Raji (cell line): ENCODE measurements around the gene MLEC.

Experiments used
- POLR2A ChIP-seq: IDR thresholded peaks from 2 replicates; pipeline ENCODE4 v1.6.1; 2011; ENCODE audit warnings: low read depth, low read length, control low read depth; ENCODE audit not compliant: insufficient read depth

Gene MLEC

DNA sequence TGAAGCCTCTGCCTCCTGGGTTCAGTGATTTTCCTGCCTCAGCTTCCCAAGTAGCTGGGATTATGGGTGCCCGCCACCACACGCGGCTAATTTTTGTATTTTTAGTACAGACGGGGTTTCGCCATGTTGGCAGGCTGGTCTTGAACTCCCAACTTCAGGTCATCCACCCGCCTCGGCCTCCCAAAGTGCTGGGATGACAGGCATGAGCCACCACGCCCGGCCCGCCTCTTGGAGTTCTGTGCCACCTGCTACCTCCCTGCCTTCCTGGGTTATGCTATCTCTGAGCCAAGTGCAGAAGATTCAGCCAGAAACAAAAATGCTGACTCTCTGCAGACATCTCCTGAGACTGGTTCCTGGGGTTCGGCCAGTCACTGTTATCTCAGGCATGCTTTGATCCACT is 33.3 kb upstream of the MLEC start:
- no peak for TF ChIP-seq POLR2A

DNA sequence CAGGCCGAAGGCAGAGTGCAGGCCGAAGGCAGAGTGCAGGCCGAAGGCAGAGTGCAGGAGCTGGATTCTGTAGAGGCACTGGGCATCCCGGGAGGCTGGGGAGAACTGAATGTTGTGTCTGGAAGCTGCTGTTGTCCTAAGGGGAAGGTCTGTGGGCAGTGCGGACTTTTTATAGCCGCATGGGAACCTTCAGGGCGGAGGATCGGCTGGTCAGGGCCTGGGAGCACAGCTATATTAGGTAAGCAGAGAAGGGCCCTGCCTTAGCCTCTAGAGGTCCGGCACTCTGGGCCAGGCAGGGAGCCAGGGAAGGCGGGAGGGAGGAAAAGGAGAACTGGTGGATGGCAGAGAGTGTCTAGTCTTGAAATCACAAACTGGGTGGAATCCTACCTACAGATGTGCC is 32.3 kb upstream of the MLEC start:
- TF ChIP-seq POLR2A: no peak

DNA sequence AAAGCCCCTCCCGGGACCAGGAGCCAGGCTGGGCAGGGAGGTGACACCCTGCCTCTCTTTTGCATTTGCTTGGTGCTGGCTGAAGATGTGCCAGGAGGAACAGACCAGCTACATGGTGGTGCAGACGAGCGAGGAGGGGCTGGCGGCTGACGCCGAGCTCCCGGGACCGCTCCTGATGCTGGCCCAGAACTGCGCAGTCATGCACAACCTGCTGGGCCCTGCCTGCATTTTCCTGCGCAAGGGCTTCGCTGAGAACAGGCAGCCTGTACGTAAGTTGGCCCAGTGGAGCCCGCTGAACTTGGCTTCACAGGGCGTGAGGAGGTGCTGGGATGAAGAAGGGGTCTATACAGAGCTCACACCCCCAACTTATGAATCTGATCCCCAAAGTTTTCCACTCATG is 30.9 kb upstream of the MLEC start:
- TF ChIP-seq POLR2A: no peak

DNA sequence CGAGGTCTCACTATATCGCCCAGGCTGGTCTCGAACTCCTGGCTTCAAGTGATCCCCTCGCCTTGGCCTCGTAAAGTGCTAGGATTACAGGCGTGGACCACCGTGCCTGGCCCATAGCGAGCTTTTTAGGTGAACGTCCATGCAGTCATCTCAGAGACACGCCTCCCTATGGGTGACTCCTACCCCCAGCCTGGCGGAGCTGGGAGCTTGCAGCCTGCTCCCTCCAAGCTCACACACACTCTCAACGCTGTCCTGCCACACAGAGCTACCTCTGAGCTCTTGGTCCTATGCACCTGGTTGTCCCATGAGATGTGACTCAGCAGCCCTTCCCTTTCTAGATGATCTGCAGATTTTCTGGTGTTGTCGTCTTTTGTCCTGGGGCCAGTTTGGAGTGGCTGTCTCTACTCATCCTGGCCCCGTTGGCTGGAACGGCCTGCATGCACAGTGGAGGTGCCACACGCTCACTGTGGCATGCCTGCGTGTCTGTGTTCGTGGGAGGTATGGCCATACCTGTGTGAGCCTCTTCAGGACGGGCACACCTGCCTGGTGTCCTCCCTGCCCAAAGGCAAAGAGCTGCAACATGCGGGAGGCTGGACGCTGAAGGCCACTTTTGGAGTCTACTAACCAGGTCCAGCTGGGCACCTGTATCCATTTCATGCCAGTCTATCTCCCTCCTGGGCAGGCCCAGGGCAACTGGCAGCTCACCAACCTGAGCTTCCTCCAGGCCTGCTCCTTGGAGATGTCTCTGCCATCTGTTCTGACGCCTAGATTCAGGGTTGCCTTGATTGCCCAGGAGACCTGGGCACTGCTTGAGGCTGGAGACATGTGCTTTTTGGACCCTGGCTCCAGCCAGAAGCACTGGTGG is 28.4 kb upstream of the MLEC start:
- TF ChIP-seq POLR2A: no peak

DNA sequence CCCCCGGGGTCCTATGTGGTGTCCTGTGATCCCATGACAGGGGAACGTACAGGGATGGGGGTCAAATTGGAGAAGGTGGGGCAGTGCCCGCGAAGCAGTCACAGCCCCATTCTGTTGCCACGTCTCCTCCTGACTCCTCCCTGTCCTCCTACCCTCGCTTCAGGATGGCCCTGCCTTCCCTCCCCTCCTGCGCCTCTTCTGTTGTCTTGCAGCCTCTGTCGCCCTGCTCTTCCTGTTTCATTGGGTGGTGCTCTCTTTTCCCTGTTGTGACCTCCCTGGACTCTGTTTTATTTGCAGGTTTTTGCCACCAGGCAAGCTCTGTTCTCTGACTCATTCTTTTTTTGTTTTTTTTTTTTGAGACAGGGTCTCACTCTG is 27.8 kb upstream of the MLEC start:
- no peak for TF ChIP-seq POLR2A

DNA sequence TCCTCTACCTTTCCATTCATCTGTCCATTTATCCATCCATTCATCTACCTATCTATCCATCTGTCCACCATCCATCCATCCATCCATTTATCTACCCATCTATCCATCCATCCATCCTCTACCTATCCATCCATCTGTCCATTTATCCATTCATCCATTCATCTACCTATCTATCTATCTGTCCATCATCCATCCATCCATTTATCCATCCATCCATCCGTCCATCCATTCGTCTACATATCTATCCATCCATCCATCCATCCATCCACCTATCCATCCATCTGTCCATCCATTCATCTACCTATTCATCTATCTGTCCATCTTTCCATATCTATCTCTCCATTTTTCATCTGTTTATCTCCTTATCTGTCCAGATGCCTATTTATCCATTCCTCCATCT is 25.5 kb upstream of the MLEC start:
- TF ChIP-seq POLR2A: no peak

DNA sequence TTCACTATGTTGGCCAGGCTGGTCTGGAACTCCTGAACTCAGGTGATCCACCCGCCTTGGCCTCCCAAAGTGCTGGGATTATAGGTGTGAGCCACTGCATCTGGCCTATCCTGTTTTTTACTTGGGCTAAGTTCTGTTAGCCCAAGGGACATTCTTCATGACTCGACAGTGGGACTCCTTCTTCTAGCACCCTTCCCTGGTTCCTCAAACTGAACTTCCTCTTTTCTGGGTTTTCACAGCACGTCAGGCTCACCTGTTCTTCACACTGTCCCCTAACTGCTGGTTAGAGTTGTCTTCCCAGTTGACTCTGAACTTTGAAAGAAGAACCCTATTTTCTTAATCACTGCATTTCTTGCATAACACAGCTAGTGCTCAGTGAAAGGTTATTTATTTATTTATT is 24.1 kb upstream of the MLEC start:
- TF ChIP-seq POLR2A: no peak

DNA sequence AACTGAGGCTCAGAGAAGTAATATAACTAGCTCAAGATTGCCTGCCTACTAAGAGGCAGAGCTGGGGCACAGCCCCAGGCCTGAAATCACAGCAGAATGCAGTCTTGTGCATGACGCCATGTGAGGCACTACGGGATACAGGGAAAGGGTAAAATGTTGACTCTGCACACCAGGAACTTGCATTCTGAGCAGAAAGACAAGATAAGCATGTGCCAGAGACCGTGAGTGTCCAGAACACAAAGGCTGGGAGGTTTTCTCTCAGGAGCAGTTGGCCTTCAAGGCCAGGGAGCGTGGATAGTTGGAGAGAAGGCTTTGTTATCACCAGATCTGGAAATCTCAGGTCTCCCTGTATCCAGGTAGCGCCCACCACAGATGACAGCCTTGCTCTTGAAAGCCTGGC is 23.2 kb upstream of the MLEC start:
- TF ChIP-seq POLR2A: no peak

DNA sequence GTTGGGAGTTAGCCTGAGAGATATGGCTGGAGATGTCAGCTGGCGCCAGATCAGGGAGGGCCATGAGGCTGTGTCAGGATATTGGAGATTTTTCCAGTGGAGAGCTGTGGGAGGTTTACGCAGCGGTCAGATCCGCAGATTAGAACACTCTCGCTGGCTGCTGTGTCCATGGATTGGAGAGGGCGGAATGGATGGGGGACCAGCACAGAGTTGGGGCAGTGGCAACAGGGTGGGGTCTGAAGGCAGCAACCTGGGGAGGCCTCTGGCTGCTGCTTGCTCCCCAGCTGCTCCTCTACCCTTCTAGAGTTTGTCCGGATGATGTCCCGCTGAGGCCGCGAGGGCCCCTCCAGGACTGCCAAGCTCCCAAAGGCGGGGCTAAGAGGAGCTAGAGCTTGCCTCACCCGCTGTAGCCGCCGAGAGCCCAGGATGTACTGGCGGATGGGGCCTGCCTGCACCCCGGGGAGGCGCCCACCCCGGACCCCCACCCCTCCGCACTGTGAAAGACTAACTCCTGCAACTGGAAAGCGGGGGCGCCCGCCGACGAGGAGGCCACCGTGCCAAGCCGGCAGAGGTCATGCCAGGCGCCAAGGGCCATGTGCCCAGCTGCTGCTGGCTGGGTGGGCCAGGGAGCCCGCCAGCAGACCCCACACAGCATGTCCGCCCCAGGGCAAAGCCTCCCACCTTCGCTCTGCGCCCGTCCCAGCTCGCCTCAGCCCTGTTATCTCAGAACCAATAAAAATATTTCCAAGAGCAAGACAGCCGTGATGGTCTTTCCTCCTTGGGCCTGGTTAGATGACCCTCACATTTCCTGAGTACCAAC is 20.2 kb upstream of the MLEC start:
- TF ChIP-seq POLR2A: no peak

DNA sequence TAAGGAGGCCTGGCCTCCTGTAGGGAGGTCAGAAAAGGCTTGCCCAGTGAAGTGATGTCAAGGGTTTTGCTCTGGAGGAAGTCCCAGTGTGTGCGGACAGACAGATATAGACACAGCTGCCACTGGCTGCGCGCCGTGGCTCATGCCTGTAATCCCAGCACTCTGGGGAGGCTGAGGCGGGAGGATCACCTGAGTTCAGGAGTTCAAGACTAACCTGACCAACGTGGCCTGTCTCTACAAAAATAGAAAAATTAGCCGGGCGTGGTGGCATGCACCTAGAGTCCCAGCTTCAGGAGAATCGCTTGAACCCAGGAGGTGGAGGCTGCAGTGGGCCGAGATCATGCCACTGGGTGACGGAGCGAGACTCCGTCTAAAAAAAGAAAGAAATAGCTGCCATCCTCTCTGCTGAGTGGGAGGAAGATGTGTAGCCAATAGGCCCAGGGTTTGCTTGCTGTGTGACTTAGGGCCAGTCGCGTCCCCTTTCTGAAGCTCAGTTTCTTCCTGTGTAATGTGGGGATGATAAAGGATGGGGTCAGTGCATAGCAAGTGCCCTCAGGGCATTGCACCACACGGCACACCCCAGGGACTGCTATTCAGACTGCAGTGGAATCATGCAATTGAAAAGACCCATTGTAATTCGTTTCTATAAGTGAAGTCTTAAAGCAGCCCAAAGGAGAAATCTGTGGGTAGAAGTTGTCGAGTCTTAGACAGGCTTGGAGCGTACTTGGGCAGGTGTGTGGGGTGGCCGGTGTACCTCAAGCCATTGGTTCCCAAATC is 18.7 kb upstream of the MLEC start:
- TF ChIP-seq POLR2A: no peak

DNA sequence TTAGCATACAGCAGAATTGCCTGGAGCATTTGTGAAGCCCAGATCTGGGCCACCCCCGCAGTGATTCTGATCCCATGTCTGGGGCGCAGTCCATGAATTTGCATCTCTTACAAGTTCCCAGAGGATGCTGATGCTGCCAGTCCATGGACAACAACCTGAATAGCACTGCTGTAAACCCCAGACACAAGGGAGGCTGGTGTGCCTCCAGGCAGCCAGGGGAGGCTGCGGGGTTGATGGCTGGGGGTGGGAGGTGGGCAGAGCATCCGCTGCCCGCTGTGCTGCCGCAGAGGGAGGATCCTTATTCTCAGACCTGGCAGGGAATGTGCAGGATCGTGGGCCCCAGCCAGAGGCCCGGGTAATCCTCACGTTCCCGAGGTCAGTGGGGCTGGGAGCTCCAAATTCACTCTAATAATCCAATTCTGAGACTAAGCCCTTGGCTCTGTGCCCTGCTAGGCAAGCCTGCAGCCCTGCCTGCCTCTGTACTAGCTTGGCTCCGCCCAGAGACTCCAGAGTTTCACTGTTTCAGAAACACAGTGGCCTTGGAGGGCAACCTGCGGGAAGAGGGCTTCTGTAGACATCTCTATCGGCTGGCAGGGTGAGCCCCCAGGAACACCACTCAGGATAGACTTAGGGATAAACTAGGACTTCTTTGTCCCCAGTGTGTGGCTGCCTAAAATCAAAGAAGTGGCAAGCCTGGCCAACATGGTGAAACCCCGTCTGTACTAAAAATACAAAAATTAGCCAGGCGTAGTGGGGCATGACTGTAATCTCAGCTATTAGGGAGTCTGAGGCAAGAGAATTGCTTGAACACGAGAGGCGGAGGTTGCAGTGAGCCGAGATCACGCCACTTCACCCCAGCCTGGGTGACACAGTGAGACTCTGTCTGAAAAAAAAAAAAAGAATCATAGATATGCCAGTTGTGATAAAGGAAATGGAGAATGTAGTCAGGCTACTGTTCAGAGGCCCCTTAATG is 17.8 kb upstream of the MLEC start:
- peak; percentile 31; the same call in 1 of the 2 replicates for TF ChIP-seq POLR2A

DNA sequence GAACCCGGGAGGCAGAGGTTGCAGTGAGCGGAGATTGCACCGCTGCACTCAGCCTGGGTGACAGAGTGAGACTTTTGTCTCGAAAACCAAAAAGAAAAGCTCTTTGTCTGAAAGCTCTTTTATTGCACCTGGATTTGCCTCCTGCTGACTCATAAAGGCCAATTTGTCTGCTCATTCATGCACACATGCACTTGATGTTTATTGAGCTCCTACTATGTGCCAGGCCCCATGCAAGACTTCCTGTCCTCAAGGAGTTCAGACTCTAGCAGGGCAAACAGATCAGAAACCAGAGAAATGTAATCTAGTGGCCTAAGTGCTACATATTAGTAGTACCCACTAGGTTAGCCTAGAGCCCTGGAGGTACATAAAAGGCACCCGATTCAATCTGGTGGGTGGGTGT is 16.3 kb upstream of the MLEC start:
- TF ChIP-seq POLR2A: no peak

DNA sequence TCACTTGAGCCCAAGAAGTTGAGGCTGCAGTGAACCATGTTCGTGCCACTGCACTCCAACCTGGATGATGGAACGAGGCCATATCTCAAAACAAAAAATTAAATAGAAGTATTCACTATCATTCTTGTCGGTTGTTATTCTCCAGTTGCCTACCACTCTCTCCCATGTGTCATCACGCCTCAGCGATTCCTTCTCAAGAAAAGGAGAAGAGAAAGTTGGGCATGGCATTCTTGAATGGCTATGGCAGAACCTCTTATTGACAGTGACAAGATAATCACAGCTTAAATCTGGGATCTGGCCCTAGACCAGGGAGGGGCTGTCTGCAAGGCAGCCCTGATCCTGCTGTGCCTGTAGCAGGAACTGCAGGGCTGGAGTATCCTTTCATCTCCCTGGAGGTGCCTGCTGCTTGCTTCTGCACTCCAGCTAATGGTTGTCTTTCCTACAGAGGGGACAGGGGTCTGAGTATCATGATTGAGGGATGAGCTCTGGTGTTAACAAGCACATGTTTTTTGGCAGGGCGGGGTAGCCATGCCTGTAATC is 12.8 kb upstream of the MLEC start:
- no peak for TF ChIP-seq POLR2A
